Small intestine (tissue), 7 donors: ENCODE measurements around the gene TCIRG1. TPM values are rescaled to one million over a fixed set of nuclear protein-coding genes. Genes with fewer than 3 reads are reported as not detected.

Experiments
- DNase-seq, 2 donors: peaks; one replicate each; pipeline versions ENCODE4 v3.0.0 to v3.0.0-alpha.2; 2013
- FAIRE-seq: peaks from 2 replicates; lab custom pipeline; 2012; peaks lifted over from hg19 to GRCh38; lab: Jason Lieb, UNC
- H3K27ac ChIP-seq, 3 donors: one replicate each; pipeline ENCODE4 v1.5.1; 2013; ENCODE audit warnings: low read length in 2 of 3, mild to moderate bottlenecking in 2 of 3, control low read depth in 1 of 3, inconsistent platforms in 1 of 3, low read depth in 1 of 3, moderate library complexity in 1 of 3
- H3K27me3 ChIP-seq, 3 donors: one replicate each; pipeline ENCODE4 v1.6.1; 2013; ENCODE audit warnings: low read length in 3 of 3, inconsistent platforms in 1 of 3; ENCODE audit not compliant: control insufficient read depth in 3 of 3, insufficient read depth in 3 of 3
- H3K36me3 ChIP-seq, 3 donors: one replicate each; pipeline ENCODE4 v1.6.1; 2013; ENCODE audit warnings: low read length in 3 of 3, inconsistent platforms in 1 of 3, low read depth in 1 of 3, mild to moderate bottlenecking in 1 of 3, moderate library complexity in 1 of 3; ENCODE audit not compliant: control insufficient read depth in 3 of 3, insufficient read depth in 2 of 3
- H3K4me1 ChIP-seq, 3 donors: one replicate each; pipeline ENCODE4 v1.6.1; 2013; ENCODE audit warnings: low read length in 2 of 3, inconsistent platforms in 1 of 3, low read depth in 1 of 3, mild to moderate bottlenecking in 1 of 3, moderate library complexity in 1 of 3; ENCODE audit not compliant: control insufficient read depth in 3 of 3, insufficient read depth in 2 of 3
- H3K4me3 ChIP-seq, 3 donors: one replicate each; pipeline ENCODE4 v1.5.1; 2013; ENCODE audit warnings: low read length in 3 of 3, control low read depth in 1 of 3, inconsistent platforms in 1 of 3, low read depth in 1 of 3, mild to moderate bottlenecking in 1 of 3, moderate library complexity in 1 of 3
- H3K9me3 ChIP-seq, 2 donors: one replicate each; pipeline ENCODE4 v1.6.1; 2013; ENCODE audit warnings: low read depth in 1 of 2, low read length in 1 of 2; ENCODE audit not compliant: control insufficient read depth in 2 of 2, insufficient read depth in 1 of 2
- WGBS, 3 donors: extraction: QIAGEN DNeasy Blood & Tissue Kit; methylation state at CpG; one replicate each; pipeline ENCODE4 v1.1.7; 2013; 5-methylcytosine and 5-hydroxymethylcytosine counted together
- polyA plus RNA-seq, 4 donors: library from polyadenylated mRNA; stranded (reverse) in 3 of 4; unstranded in 1 of 4; fragments of 200-250 nt in 3 of 4; fragments of 120-200 nt in 1 of 4; gene quantifications; one replicate each; pipeline versions ENCODE4 v1.2.1 to v1.2.3, GENCODE V29; 2013
- donor health status: healthy with polysubstance abuse.
- donor health status: control.
- donor health status: control.
- donor health status: Bipolar disorder and iron deficiency.
- donor health status: healthy.

The TCIRG1 gene
- polyA plus RNA-seq, 4 donors: 79.1 to 437 (median 285) TPM

- peaks cover 0 to 4% (median 0%) of the 10 kb centered on the region in 3 donors for H3K36me3 ChIP-seq
- no peaks in the 10 kb centered on the region for H3K27me3 ChIP-seq
- 24 to 45% (median 39%) methylated on average over 12 of the region's 12 CpGs for WGBS, 3 donors
- peak overlapping the region in 2 of 3 donors; percentile 33 to 42 for H3K4me3 ChIP-seq
- no peaks in the 10 kb centered on the region for H3K9me3 ChIP-seq
- H3K4me1 ChIP-seq: peaks cover 0 to 45% (median 2%) of the 10 kb centered on the region in 3 donors
- FAIRE-seq: no peak
- peak in 1 of 2 donors; percentile 59 for DNase-seq
- H3K27ac ChIP-seq: peak overlapping the region; percentile 88 to 97 (median 97)
Observed at GRCh38 chr11:68009391-68010089, 29.3 kb upstream of the TCIRG1 start.

GRCh38 chr11:68010090-68011041 is 28.5 kb upstream of the TCIRG1 start, which contains the start of gene ALDH3B1:
Gene ALDH3B1, plus strand, starts transcription at chr11:68010327. Its CDS starts 4,971 bp downstream, at chr11:68015298.
- no peak for FAIRE-seq

GRCh38 chr11:68011051-68011943 is 27.5 kb upstream of the TCIRG1 start:
- DNase-seq (no peak), FAIRE-seq (no peak)
- H3K9me3 ChIP-seq: no peaks in the 10 kb centered on the region
- peaks cover 0 to 51% (median 5%) of the 10 kb centered on the region in 3 donors for H3K4me1 ChIP-seq
- peaks cover 0 to 14% (median 0%) of the 10 kb centered on the region in 3 donors for H3K36me3 ChIP-seq
- H3K27me3 ChIP-seq: no peaks in the 10 kb centered on the region
- WGBS, 3 donors: 69 to 78% (median 74%) methylated on average over 16 of the region's 16 CpGs
- H3K4me3 ChIP-seq: peak overlapping the region in 1 of 3 donors; percentile 18
- peak overlapping the region; percentile 88 to 97 (median 97) for H3K27ac ChIP-seq

More at GRCh38 chr11:68010090-68011041, 28.5 kb upstream of the TCIRG1 start, which contains the start of gene ALDH3B1:
- H3K27ac ChIP-seq: peak within 1 kb of the TSS; percentile 88 to 97 (median 97)
- 11 to 20% (median 19%) methylated on average over 31 to 33 of the region's 33 CpGs for WGBS, 3 donors
- peak; percentile 91 to 92 for DNase-seq
- H3K4me1 ChIP-seq: peaks cover 0 to 48% (median 5%) of the 10 kb centered on the region in 3 donors
- no peaks in the 10 kb centered on the region for H3K9me3 ChIP-seq
- no peaks in the 10 kb centered on the region for H3K27me3 ChIP-seq
- H3K4me3 ChIP-seq: peak within 1 kb of the TSS in 2 of 3 donors; percentile 33 to 42
- peaks cover 0 to 10% (median 0%) of the 10 kb centered on the region in 3 donors for H3K36me3 ChIP-seq

GRCh38 chr11:68012044-68012842 is 26.6 kb upstream of the TCIRG1 start:
- H3K4me3 ChIP-seq: no peak overlapping the region
- H3K27me3 ChIP-seq: no peaks in the 10 kb centered on the region
- DNase-seq (no peak), FAIRE-seq (no peak)
- peaks cover 0 to 15% (median 0%) of the 10 kb centered on the region in 3 donors for H3K36me3 ChIP-seq
- no peaks in the 10 kb centered on the region for H3K9me3 ChIP-seq
- H3K4me1 ChIP-seq: peaks cover 0 to 60% (median 5%) of the 10 kb centered on the region in 3 donors
- WGBS, 3 donors: 81 to 86% (median 83%) methylated on average over 17 of the region's 17 CpGs
- peak overlapping the region in 1 of 3 donors; percentile 20 for H3K27ac ChIP-seq

GRCh38 chr11:68012843-68013610 is 25.8 kb upstream of the TCIRG1 start:
- Histone ChIP-seq H3K4me1 (peaks cover 0 to 61% (median 4%) of the 10 kb centered on the region in 3 donors), H3K4me3 (no peak overlapping the region), H3K36me3 (peaks cover 0 to 15% (median 0%) of the 10 kb centered on the region in 3 donors), H3K27me3 (no peaks in the 10 kb centered on the region), H3K27ac (peak overlapping the region in 1 of 3 donors; percentile 20), H3K9me3 (no peaks in the 10 kb centered on the region)
- WGBS, 3 donors: 75 to 80% (median 80%) methylated on average over 14 to 16 of the region's 16 CpGs
- FAIRE-seq (no peak), DNase-seq (no peak)

- WGBS, 3 donors: 90 to 93% (median 91%) methylated on average over 14 of the region's 14 CpGs
- Histone ChIP-seq H3K4me3 (no peak overlapping the region), H3K27ac (peak overlapping the region in 2 of 3 donors; percentile 89), H3K4me1 (peaks cover 0 to 56% (median 3%) of the 10 kb centered on the region in 3 donors), H3K36me3 (peaks cover 0 to 18% (median 0%) of the 10 kb centered on the region in 3 donors), H3K27me3 (no peaks in the 10 kb centered on the region), H3K9me3 (no peaks in the 10 kb centered on the region)
- no peak for FAIRE-seq
- DNase-seq: no peak
Observed at GRCh38 chr11:68013611-68014156, 25.1 kb upstream of the TCIRG1 start.
